WTC11 (cell line): ENCODE measurements around the gene POP4.

Source experiments
- CBFB ChIP-seq: sonication (generic); formaldehyde crosslinking; IDR thresholded peaks from 2 replicates; pipeline ENCODE4 v1.8.1; 2022; ENCODE audit warnings: mild to moderate bottlenecking, low read depth, missing genetic modification reagents
- CTCF ChIP-seq: fragments of 200-600 bp; IDR thresholded peaks from 2 replicates; pipeline ENCODE4 v1.8.0; 2022; ENCODE audit warnings: antibody characterized with exemption
- E2F4 ChIP-seq: sonication (generic); formaldehyde crosslinking; IDR thresholded peaks from 2 replicates; pipeline ENCODE4 v1.8.1; 2022; ENCODE audit warnings: low read depth, mild to moderate bottlenecking, moderate library complexity, missing genetic modification reagents, borderline replicate concordance
- ELF4 ChIP-seq: sonication (generic); formaldehyde crosslinking; IDR thresholded peaks from 2 replicates; pipeline ENCODE4 v1.8.1; 2022; ENCODE audit warnings: low read depth, mild to moderate bottlenecking, moderate library complexity, missing genetic modification reagents
- NR2C2 ChIP-seq: sonication (generic); formaldehyde crosslinking; IDR thresholded peaks from 2 replicates; pipeline ENCODE4 v1.8.0; 2022; ENCODE audit warnings: mild to moderate bottlenecking, missing genetic modification reagents
- TCF7 ChIP-seq: sonication (generic); formaldehyde crosslinking; IDR thresholded peaks from 2 replicates; pipeline ENCODE4 v1.8.0; 2022; ENCODE audit warnings: mild to moderate bottlenecking, low read depth, missing genetic modification reagents, moderate library complexity
- ZBTB21 ChIP-seq: sonication (generic); formaldehyde crosslinking; IDR thresholded peaks from 2 replicates; pipeline ENCODE4 v1.8.1; 2023; ENCODE audit warnings: mild to moderate bottlenecking, missing genetic modification reagents, borderline replicate concordance

- no peak for TF ChIP-seq CTCF
- TF ChIP-seq CBFB (CRISPR knock-in tag): no peak
- TF ChIP-seq TCF7 (CRISPR knock-in tag): no peak
- TF ChIP-seq ZBTB21 (CRISPR knock-in tag): no peak
- TF ChIP-seq ELF4: no peak
- no peak for TF ChIP-seq NR2C2 (CRISPR knock-in tag)
- no peak for TF ChIP-seq E2F4 (CRISPR knock-in tag)
Measured at GRCh38 chr19:29609636-29610035, 3.6 kb downstream of the POP4 start.
